ENCODE measurements around the gene NHS. TPM values are rescaled to one million over a fixed set of nuclear protein-coding genes. Genes with fewer than 3 reads are reported as not detected.

Gene NHS
- total RNA-seq, 1 donor from 2014 or later, result 8.6 TPM

GRCh38 chrX:17613979-17614588 is 239.1 kb downstream of the NHS start:
- H3K27me3 ChIP-seq (ENCODE audit: control insufficient read depth, insufficient read depth, low read length), result no peaks in the 10 kb centered on the region
- no peak for DNase-seq (ENCODE audit: low read depth)
- H3K4me3 ChIP-seq (ENCODE audit: low read depth, low read length), result no peak overlapping the region
- no peak for TF ChIP-seq CTCF (IDR thresholded peaks at IDR 0.05; ENCODE audit: insufficient read depth, low read length, poor library complexity, severe bottlenecking)
- no peaks in the 10 kb centered on the region for H3K36me3 ChIP-seq (ENCODE audit: control insufficient read depth, insufficient read depth, low read length)

DNA sequence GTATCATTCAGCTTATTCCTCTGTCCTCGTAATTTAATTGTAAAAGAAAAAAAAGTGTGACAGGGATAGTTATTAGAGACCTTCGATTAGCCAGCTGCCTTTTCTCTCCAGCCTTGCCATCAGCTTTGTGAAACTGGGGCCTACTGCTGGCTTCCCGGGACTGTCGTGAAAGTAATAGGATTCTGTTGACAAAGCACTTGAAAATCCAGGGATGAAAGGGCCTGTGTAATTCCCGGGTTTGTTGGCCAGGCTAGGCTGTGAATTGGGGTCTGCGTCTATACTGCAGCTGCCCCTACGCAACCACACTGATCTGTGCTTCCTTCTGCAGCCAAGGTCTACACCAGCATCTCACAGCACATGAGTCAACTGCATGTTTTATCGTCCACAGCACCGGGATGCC is 241.9 kb downstream of the NHS start:
- H3K27me3 ChIP-seq (ENCODE audit: control insufficient read depth, insufficient read depth, low read length), result no peaks in the 10 kb centered on the region
- H3K36me3 ChIP-seq (ENCODE audit: control insufficient read depth, insufficient read depth, low read length), result no peaks in the 10 kb centered on the region
- no peak overlapping the region for H3K4me3 ChIP-seq (ENCODE audit: low read depth, low read length)
- no peak for TF ChIP-seq CTCF (IDR thresholded peaks at IDR 0.05; ENCODE audit: insufficient read depth, low read length, poor library complexity, severe bottlenecking)
- no peak for DNase-seq (ENCODE audit: low read depth)

DNA sequence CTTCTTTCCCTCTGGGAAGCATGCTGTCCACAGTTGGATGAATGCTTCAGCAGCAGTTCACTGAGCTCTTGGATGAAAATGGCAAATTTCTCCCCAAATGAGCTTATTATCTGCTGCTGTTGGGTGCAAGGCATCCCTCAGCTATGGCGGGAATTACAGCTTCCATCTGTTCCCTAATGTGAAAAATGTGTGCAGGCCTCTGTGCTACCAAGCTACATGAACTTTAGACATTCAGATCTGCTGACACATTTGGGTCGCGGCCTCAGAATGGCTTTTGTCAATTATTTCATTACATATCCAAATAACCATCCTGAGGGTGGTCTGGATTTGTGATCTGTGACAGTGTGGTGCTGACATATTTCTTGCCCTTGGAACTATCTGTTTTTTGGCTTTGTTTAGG is 242.8 kb downstream of the NHS start:
- no peak overlapping the region for H3K4me3 ChIP-seq (ENCODE audit: low read depth, low read length)
- H3K36me3 ChIP-seq (ENCODE audit: control insufficient read depth, insufficient read depth, low read length), result no peaks in the 10 kb centered on the region
- no peak for DNase-seq (ENCODE audit: low read depth)
- H3K27me3 ChIP-seq (ENCODE audit: control insufficient read depth, insufficient read depth, low read length), result no peaks in the 10 kb centered on the region
- TF ChIP-seq CTCF (IDR thresholded peaks at IDR 0.05; ENCODE audit: insufficient read depth, low read length, poor library complexity, severe bottlenecking), result no peak

DNA sequence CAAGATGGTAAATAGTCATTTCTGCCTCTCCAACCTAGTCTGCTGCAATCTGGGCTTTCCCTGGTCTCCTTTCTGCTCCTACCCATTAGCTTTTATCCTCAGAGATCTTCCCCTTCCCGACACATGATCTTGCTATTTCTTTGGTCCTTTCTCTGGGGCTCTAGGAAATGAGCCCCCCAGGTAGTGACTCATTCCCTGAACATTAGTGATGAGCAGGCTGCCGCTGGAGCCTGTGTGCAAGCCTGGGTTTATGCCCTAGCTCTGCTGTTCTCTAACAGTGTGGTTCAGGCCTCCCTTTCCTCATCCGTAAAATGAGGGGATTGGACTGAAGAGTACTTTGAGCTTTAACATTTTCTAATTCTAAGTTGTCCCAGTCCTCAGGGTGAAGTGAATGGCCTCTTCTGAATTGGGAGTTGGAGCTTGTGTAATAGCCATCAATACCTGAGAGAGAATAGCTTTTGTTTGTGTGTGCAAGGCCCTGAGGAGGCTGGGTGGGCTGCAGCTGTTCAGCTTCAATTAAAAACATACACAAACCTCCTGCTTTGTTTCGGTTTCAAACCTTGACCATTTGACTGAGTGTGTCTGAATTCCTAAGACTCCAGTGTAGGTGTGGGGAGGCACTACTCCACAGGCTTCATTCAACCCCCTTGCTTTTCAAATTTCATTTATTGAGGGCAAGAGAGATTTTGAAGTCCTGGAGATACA is 246.7 kb downstream of the NHS start:
- no peak for DNase-seq (ENCODE audit: low read depth)
- TF ChIP-seq CTCF (IDR thresholded peaks at IDR 0.05; ENCODE audit: insufficient read depth, low read length, poor library complexity, severe bottlenecking), result no peak
- Histone ChIP-seq H3K27me3 (ENCODE audit: control insufficient read depth, insufficient read depth, low read length) (no peaks in the 10 kb centered on the region), H3K36me3 (ENCODE audit: control insufficient read depth, insufficient read depth, low read length) (no peaks in the 10 kb centered on the region), H3K4me3 (ENCODE audit: low read depth, low read length) (no peak overlapping the region)

- Histone ChIP-seq H3K36me3 (ENCODE audit: control insufficient read depth, insufficient read depth, low read length) (no peaks in the 10 kb centered on the region), H3K27me3 (ENCODE audit: control insufficient read depth, insufficient read depth, low read length) (no peaks in the 10 kb centered on the region), H3K4me3 (ENCODE audit: low read depth, low read length) (no peak overlapping the region)
- DNase-seq (ENCODE audit: low read depth), result no peak
- no peak for TF ChIP-seq CTCF (IDR thresholded peaks at IDR 0.05; ENCODE audit: insufficient read depth, low read length, poor library complexity, severe bottlenecking)
Observed at GRCh38 chrX:17622331-17622730, 247.3 kb downstream of the NHS start.

DNA sequence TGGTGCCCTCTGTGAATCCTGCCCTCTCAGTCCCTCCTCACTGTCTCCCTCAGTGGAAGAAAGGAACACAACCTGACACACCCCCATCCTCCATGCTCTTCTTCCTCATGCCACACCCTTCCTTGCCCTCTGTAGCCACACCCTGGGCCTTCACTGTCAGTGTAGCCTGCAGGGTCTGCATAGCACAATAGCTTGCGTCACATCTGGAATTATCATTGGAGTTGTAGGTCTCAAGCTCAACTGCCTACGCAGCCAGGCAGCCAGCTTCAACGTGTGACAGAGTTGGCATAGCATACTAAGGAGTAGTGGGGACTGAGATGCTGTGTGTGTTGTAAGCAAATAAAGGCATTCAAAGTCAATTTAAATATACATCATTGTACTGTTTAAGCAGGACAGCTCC is 248.8 kb downstream of the NHS start:
- no peaks in the 10 kb centered on the region for H3K36me3 ChIP-seq (ENCODE audit: control insufficient read depth, insufficient read depth, low read length)
- H3K27me3 ChIP-seq (ENCODE audit: control insufficient read depth, insufficient read depth, low read length), result no peaks in the 10 kb centered on the region
- TF ChIP-seq CTCF (IDR thresholded peaks at IDR 0.05; ENCODE audit: insufficient read depth, low read length, poor library complexity, severe bottlenecking), result no peak
- H3K4me3 ChIP-seq (ENCODE audit: low read depth, low read length), result no peak overlapping the region
- DNase-seq (ENCODE audit: low read depth), result no peak

All from kidney epithelial cell (primary cell).